GM19025 (cell line): ENCODE results near the gene ERN2.

Experiments used
- ATAC-seq: cut with Tn5 transposase; IDR thresholded peaks from one replicate; pipeline ENCODE4 v1.9.1; 2021; ENCODE audit warnings: mild to moderate bottlenecking, low read depth, moderate library complexity; ENCODE audit not compliant: unreplicated experiment

The ERN2 gene

DNA sequence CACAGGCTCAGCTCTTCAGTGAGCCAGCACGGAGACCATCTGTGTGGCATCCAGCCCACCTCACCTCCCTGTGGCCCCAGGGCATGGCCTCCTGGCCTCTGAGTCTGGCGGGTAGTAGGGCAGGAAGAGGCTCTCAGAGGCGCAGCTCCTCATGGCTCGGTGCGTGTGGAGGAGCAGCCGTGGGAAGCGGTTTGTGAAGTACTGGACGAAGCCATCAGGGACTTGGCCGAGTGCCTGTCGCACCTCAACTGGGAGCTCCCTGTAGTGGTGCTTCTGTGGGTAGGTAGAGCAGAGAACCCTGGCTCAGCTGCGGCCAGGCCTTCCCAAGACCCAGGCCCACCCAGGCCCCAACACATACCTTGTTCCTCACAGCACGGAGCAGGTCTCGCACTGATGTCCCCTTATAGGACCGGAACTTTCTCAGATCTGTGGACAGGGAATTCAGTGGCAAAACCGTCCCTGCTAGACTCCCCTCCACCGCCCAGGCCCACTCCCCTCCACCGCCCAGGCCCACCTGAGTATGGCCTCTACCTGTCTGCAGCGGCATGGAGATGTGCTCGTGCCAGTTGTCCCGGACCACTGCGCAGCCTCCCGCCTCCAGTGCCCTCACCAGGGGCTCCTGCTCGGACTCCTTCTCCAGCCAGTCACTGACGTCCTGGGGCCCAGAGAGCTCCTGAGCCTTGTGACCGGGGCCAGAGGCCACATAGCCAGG, 22.1 kb downstream of the ERN2 start:
- no peak for ATAC-seq

DNA sequence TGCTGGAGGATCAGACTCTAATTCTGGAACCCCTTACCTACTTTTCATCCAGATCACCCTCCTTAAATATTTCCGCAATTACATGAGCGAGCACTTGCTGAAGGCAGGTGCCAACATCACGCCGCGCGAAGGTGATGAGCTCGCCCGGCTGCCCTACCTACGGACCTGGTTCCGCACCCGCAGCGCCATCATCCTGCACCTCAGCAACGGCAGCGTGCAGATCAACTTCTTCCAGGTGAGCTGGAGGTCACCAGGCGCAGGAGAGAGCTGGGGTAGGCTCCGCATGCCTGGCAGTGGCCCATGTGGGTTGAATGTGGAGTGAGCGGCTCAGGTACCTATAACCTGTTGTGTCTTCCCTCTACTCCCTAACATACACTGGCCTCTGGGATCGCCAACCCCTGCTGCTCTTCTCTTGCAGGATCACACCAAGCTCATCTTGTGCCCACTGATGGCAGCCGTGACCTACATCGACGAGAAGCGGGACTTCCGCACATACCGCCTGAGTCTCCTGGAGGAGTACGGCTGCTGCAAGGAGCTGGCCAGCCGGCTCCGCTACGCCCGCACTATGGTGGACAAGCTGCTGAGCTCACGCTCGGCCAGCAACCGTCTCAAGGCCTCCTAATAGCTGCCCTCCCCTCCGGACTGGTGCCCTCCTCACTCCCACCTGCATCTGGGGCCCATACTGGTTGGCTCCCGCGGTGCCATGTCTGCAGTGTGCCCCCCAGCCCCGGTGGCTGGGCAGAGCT, 23.4 kb downstream of the ERN2 start:
- ATAC-seq: no peak

DNA sequence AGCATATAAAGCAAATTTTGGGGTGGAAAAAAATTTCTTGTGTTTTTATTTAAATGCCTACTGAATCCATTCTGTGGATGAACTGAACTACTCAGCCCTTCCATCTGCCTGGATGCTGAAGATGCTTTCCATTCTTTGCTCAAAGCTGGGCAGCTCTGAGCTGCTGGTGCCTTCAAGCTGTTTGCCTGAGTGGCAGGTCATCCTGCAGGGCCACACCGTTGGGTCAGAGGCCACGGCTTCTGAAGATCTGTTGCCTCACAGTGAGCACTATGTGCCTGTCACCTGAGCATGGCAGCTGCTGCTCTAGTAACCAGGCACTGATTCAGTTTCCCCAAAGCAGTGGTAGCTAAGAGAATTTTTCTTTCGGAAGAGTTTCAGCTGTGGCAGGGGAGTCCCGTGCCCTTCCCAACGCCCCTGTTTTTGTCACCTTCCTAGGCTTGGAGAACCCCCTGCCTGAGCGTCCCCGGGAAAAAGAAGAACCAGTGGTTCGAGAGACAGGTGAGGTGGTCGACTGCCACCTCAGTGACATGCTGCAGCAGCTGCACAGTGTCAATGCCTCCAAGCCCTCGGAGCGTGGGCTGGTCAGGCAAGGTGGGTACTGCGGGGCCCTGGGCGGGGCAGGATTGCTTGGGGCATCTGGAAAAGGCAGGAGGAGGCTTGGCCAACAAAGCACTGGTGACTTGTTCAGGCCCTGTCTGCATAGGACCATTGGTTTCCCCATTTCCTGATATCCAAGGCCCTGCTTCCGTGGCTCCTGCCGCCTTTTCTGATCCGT, 25.8 kb downstream of the ERN2 start:
- ATAC-seq: no peak

DNA sequence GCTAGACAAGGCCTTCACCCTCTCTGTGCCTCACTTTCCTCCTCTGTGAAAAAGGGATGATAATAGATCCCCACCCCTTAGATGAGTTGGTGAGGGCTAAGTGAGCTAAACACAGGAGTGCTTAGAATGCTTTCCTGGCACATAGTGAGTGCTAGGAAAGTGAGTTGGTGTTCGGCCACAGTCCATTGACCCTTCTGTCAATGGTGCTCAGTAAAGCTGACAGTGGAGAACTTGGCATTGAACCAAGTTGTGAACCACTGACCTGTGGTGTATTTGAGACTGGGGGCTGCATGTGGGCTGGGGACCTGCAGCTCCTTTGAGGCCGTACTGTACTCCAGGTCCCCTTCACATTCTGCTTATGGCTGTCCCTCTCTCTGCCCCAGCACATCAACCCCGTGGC, 29.5 kb downstream of the ERN2 start:
- ATAC-seq: no peak

DNA sequence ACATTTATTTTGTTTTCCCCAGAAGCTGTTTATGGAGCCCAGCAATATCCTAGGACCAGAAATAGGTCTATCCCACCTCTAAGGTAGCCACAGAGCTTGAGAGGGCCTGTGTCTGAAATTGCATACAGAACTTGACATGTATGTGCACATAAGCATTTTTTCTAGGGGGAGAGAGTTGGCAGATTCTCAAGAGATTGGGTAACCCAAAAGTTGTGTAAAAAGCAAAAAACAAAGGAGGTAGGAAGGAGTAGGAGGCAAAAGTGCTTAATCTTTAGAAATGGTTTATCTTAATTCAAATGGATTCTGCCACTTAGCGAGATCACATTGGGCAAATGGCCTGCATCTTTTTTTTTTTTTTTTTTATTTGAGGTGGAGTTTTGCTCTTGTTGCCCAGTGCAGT, 30.8 kb downstream of the ERN2 start:
- ATAC-seq: no peak

DNA sequence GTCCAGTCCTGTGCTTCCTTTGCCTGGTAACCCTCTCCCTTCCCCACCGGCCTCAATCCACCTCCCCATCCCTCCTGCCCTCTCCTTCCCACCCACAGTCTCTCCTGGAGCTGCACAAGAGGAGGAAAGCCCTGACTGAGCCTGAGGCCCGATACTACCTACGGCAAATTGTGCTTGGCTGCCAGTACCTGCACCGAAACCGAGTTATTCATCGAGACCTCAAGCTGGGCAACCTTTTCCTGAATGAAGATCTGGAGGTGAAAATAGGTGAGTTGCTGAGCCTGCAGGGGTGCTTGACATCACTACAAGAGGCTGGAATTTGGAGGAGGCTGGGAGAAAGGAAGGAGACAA, 33.1 kb downstream of the ERN2 start:
- ATAC-seq: no peak

DNA sequence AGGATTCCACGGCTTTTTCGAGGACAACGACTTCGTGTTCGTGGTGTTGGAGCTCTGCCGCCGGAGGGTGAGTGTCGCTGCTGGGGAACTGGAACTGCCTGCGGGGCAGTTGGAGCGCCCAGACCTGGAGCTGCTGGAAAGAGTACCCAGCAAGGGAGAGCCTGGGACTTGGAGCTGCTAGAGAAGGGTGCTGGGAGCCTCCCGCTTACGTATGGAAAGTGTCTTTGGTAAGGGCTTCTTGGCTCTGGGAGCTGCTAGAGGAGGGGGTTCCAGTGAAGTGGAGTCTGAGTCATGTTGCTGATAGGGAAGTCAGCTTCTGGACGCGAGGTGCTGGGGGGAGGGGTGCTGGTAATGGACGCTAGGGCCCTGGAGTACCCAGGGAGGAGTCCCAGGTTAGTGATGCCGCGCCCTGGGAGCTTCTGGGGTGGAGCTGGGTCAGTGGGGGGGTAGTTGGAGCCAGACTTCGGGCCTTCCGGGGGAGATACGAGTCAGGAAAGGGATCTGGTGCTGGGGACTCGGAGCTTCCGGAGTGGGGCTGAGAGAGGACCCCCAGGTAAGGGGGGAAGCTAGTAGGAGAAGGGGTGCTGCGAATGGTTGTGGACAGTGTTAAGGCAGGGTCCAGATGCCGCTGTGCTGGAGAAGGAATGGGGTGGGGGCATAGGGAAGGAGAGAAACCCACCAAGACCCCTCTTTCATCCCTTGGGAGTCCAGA, 33.6 kb downstream of the ERN2 start:
- no peak for ATAC-seq

DNA sequence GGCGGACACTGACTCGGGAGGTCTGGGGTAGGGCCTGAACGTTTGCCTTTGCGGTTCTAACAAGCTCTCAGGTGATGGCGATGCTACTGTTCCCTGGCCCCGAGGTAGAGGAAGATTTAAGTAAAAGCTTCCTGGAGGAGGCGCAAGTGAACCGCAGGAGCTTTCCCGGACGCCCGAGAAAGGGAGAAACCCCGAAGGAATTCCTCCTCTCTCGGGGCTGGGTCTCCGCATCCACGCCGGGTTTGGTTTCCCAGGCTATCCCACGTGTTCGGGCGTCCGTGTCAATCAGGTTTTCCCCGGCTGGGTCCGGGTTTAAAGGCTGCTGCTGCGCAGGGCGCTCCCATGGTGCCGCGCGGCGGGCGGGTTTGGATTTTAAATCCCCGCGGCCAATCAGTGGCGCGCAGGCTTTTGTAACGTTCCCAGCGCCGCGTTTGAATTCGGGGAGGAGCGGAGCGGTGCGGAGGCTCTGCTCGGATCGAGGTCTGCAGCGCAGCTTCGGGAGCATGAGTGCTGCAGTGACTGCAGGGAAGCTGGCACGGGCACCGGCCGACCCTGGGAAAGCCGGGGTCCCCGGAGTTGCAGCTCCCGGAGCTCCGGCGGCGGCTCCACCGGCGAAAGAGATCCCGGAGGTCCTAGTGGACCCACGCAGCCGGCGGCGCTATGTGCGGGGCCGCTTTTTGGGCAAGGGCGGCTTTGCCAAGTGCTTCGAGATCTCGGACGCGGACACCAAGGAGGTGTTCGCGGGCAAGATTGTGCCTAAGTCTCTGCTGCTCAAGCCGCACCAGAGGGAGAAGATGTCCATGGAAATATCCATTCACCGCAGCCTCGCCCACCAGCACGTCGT, 34.4 kb downstream of the ERN2 start, which contains the start of gene PLK1:
Gene PLK1, plus strand, starts transcription at position 460 of the 844 bp plus-strand sequence. Its CDS starts 44 bp downstream, at position 504.
- ATAC-seq: peak; percentile 93

DNA sequence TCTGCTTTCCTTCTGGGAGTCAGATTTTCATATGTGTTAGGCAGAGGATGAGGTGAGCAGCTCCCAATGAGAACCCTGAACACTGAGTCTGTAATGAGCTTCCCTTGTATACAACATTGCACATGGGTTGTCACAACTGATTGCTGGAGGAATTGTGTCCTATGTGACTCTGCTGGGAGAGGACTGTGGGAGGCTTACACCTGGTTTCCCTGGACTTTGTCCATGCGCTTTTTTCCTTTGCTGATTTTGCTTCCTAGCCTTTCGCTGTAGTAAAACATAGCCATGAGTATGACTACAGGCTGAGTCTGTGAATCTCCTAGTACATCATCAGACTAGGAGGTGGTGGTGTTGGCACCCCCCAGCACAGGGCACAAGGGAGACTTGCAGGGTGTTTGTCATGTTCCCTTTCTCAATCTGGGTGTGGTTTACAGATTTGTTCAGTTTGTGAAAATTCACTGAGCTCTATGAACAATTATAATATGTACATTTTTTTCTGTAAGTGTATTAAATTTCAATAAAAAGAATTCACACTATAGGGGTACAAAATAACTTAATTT, 36.0 kb downstream of the ERN2 start:
- ATAC-seq: no peak

DNA sequence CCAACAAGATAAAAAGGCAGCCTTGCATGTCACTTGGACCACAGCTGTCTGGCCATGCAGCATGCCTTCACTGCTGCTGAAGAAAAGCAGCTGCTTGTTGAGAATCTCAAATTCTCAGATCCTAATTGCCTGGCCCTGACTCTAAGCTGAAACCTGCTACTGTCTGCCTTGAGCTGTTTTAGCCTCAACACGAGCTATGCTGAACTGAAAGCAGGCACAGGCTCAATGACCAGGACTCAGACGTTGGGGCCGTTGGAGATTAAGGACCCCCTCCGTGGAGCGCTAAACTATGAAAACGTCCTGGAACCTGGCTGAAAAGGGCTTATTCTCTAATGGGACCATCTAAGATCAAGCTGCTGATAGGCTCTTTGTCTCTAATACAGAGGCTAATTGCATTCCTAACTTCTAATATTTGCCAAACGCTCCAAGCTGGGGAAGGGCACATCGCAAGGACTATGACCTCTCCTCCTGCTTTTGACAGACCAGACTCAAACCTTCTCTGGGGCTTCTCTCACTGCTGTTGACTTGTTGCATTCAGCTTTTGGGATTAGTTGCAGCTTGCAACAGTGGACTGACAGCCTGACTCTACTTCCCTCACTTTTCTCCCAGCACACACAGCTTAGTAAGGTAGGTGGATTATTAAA, 38.9 kb downstream of the ERN2 start:
- no peak for ATAC-seq

DNA sequence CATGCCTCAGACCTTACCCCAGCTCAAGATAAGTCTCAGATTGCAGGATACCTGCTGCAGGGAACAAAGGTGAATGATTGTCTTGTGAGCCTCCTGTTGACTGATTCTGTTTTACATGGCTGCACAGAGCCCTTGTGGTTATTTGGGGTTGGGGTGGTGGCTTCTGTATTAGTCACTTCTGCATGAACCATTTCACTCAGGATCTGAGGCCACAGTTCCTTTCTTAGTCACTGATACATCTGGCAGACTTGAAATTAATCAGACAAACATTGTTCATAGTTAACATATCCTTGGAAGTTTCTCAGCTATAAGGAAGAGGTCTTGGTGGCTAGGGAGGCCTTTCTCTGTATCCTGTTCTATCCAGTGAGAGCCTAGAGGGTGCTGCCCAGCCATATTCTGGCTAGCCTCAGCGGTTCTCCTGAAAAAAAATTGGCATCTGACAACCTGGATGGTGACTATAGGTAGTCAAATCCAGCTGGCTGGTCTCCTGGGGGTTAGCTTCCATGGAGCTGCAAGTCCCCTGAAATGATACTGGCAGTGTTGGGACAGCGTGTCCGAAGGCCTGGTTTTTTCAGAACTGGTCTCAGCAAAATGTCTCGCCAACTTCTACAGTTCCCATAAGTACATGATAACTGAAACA, 42.8 kb downstream of the ERN2 start:
- ATAC-seq: peak; percentile 98

DNA sequence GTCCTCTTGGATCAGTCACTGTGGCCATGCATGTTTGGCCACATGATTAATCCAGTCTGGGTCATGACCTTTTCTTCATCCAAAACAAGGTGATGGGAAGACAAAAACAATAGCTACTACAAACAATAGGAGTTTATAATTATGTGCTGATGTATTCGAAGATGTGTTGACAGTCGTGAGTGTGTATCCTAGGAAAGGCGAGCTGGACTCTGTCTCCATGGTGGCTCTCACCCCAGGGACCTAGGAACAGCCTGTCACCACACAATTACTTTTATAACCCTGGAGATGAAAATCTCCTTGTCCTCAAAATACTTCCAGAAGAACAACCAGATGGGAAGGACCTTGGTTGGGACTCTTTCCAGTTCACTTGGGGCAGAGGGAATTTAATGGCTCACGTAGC, 44.1 kb downstream of the ERN2 start:
- no peak for ATAC-seq

DNA sequence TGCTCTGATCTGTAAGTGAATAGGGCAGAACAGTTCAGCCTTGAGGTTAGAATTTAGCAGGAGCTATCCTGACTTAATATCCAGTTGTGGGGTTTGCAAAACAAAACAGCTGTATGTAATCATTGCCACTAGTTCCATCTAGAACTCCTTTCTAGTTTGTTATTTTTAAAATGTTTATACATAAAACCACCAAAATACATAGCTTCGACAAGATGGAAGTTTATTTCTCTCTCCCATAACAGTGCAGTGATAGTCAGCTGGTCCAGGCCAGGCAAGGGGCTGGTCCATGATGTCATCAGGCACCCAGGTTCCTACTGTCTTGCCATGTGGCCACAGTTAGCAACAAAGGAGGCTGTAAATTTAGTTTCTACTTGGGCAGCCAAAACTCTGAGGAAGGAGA, 44.8 kb downstream of the ERN2 start:
- no peak for ATAC-seq

DNA sequence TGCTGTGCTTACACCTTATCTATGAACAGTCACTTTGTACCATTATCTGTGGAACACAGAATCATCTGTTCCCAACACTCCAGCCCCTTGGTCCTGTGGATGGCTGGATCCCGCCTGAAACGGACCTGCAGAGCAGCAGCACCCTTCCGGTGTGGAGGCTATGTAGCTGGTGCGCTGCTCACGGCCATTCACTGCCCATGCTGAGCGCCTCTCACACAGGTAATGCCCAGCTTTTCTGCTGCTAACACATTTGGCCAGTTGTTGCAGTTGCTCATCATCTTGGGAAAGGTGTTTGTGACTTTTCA, 45.7 kb downstream of the ERN2 start:
- no peak for ATAC-seq

DNA sequence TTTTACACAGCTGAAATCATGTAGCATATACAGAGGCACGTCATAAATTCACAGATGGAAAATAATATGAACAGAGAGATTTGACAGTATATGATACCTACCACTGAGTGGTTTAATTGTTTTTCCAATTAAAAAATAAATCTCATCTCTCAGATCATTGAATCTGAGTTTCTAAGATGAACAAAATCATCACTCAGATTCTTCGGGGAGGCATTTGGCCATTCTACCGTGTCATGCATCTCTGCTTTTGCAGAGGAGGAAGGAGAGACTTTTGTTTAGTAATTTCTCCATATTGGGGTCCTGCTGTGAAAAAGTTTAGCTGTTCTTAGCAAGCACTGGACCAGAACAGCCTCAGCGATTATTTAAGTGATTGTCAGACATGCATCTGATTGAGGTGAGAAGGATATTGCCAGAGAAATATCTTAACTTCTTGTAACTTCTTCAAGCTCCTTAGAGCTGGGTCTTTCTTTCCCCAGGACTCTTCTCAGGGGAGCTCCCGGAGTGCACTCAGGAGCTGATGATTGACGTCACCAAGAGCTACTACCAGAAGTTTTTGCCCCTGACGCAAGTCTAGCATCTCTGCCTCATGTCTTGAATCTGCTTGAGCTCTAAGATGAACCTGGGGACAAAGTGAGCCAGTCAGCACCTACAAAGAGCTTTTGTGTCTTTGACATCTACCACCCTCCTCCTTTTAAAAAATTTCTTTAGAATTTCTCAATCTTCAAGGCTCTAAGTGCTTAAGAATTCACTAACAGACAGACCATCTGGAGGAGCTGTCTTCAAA, 46.3 kb downstream of the ERN2 start:
- ATAC-seq: no peak

DNA sequence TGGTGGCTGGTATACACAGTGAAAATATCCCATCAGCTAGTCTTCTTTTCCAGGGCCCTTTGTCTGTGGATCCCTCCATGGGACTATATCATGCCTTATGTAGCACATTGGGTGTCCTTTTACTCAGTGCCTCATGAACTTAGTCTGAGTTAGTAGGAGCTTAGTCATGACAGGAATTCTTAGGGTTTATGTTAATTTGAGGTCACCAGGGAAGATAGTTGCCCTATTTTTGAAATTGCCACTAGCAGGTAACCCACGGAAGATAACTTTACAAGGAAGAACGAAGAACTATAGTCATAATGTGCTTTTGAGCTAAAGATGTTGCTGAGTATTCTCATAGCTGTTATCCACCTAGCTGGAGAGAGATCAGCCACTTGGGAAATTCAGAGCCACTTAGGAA, 49.1 kb downstream of the ERN2 start:
- ATAC-seq: no peak

DNA sequence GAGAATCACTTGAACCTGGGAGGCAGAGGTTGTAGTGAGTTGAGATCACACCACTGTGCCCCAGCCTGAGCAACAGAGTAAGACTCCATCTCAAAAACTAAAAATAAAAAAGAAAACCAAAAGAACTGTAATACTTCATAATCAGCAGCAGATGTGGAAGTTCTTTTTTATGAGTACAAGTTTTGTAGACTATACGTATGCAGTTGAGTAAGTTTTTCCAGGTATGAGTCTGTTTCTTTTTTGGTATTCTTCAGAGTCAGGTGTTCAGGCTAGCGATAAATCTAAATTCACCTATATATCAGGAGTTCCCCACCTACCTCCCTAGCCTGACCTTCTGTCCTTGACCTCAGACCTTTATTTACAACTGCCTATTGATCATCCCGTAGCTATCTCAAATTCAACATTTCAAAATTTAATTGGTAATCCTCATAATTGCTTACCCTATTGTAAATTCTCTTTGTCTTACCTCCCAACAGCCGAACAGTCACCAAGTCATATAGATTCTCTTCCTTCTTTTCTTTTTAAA, 61.0 kb downstream of the ERN2 start:
- ATAC-seq: no peak
